Measurements from ENCODE around the gene PTPRM.

DNA sequence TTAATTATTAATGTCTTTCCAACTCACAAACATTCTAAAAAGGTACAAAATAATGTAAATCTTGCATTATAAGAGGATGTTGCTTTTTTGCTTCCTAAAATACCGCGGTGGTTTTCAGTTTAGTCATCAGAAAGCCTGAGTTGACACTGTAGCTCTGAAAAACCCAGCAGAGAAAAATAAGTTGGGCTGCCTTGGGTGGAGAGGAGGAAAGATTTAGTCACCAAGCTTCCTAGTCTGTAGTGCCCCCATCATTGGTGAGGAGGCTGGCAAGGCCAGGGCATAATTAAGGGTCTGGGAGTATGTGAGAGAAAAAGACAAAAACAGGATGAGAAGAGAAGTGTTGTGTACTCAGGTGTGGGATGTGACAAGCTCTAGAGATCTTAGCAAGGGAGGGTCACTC lies 5.7 kb downstream of the PTPRM start:
- TF ChIP-seq POLR2AphosphoS5 (IDR thresholded peaks at IDR 0.05; ENCODE audit: low read depth, low read length) (no peak), TAF1 (IDR thresholded peaks at IDR 0.05; ENCODE audit: borderline replicate concordance, low read depth, low read length) (no peak), POLR2A (IDR thresholded peaks at IDR 0.05; ENCODE audit: low read depth, low read length) (no peak)

All from GM12892 (cell line).